COLO829 (cell line): ENCODE results near the gene NPVF.

ENCODE experiments used
- DNase-seq: peaks from one replicate; pipeline ENCODE4 v3.0.0; 2012; ENCODE audit warnings: low spot score

The NPVF gene, protein sequence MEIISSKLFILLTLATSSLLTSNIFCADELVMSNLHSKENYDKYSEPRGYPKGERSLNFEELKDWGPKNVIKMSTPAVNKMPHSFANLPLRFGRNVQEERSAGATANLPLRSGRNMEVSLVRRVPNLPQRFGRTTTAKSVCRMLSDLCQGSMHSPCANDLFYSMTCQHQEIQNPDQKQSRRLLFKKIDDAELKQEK

DNA sequence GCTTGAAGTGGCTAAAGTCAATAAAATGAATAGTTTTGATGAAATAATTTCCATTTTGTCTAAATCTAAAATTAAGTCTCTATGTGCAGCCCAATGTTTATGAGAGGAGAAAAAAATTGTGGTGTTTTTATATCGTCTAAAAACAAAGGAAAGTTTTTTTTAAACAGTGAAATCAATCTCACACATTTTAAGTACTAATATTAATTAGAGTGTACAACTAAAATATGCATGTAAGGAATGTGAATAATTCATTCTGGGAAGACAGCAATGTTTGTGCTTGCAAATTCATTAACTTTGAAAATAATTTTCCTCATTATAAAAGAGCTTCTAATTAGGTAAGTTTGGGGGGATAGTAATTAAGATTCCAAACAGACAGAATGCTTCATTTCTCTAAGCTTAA, at the start of gene NPVF:
Gene NPVF (minus strand): TSS at position 101 of the 400 bp plus-strand sequence. CDS start 47 bp downstream, at position 54.
- no peak for DNase-seq

DNA sequence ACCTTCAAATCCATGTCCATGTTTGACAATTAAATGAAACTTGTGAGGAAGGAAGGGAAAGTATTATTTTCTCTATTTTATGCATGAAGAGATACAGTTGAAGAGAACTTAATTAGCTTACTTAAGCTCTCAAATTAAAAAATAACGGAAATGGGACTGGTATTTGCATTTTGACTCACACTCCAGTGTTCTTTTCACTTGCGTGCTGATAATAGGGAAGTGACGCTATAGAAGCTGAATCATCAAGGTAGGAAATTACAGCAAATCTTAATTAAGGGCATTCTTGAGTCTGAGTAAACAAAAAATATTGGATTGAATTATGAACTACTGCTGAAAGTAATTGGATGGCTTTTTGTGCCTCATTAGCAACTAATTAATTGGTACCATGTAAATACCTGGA, 44.0 kb upstream of the NPVF start:
- DNase-seq: no peak

DNA sequence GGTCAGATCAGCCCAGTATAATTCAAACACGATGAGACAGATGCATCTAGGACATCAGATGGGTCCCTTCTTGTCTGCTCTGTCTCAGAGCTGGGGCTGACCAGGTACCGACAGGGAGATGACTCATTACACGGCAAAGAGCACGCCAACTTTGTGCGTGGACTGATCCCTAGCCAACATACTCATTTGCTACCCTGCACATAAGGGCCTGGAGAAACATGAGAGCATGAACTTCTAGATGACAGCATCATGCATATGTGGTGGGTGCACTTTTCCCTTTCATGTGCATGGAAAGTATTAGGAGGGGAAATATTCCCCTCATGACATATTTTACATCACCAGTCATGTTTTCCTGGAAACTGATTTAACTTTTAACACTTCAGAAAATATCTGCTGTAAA, 35.1 kb upstream of the NPVF start:
- no peak for DNase-seq

DNA sequence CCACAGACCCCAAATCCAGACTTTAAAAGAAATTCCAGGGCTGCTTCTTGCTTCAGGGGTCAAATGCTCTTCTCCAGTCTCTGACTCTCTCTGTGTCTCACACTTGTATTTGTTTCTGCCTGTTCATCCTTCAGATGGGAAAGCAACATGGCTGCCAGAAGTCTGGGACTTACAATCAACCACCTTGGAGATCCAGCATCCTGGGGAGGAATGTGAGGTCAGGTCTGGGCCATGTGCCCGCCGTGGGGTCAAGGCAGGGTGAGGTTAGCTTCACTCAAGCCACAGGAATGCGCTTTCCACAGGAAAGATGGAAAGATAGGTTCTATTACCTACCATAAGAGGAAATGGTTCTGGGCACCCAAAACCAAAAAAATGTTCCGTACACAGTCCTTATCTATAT, 34.3 kb upstream of the NPVF start:
- DNase-seq: no peak

DNA sequence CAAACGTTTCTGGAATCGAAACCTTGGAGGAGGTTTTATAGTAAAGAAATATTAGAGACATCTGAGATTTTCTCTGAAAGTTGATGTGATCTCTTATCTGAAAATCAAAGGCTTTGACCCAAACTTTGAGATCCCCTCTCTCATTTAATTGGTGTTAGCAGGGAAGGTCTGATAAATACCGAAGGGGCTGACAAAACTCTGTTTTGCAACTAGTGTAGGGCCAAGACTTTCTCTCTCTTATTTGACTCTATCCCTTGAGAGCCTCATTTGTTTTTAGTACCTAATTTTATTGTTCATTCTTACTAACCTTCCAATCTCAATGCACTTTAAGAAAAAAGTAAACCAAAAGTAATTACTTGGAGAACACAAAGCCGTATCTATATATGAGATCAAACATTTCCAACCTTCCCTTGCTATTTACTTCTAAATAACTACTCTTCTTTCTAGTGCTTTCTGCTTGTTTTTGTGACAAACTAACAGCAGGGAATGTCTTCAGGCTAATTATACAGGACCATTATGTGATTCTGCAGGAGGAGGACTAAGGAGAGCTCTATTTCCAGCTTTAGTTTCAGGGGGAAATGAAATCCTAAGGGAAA, 33.4 kb upstream of the NPVF start:
- no peak for DNase-seq

DNA sequence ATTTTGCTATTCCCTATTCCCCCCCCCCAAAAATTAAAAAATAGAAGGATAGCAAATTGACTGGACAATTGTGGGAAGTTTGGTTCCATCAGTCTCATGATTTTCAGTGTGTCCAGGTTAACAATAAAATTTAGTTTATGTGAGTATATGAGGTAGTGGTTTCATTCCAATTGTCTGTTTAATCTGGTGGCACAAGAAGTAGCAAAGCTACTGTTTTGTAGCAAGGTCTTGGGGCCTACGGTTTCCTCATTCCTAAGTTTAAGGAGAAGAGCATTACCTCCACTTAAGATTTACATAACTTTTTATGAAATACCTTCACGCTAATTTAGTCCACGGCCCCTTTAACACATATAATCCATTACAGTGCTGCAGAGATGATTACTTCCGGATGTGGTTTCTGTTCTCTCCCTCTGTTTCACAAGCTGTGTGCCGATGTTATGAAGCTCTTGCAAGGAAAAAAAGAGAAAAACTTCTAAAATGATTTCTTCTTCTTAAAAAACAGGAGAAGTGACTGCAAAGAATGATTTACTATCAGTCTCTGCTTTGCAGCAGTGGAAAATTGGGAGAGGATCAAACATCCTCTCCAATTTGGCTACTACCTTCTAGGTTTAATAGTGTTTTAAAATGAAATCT, 32.7 kb upstream of the NPVF start:
- DNase-seq: peak; percentile 40

DNA sequence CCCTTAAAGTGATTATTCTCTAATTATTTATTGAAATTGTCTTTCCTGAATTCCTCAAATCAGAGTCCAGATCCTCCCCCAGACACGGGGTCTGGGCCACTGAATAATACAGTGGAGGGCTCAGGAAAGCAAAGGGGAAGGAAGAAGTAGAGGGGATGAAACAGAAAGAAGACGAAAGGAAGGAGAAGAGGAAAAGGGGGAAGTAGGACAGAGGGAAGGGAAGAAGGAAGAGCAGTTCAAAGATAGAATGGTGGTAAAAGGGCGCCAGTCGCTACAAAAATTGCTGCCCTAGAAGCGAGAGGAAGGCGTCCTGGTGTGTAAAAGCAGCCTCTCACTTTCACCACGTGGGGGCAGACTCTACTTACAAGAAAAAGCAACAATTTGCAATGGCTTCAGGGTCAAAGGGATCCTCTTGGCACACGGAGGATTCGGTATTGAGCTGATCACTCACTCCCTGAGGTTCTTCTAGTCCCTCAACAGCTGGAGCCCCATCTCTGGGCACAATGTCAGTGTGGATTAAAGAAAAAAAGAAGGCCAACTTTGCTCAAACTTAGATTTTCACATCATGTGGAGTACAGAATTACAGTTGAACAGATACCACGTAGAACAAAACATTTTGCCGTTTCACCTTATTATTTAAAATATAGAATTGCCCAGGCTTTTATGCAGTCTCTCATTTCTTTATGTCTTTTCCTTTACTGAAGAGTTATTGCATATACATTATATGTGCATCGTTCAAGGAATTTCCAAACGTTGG, 31.4 kb upstream of the NPVF start:
- DNase-seq: peak; percentile 84

GRCh38 chr7:25256333-25256819, 28.1 kb upstream of the NPVF start:
- no peak for DNase-seq

- DNase-seq: no peak
Measured at GRCh38 chr7:25255611-25256332, 27.5 kb upstream of the NPVF start.

GRCh38 chr7:25254604-25255003, 26.3 kb upstream of the NPVF start:
- DNase-seq: no peak

GRCh38 chr7:25253714-25254113, 25.4 kb upstream of the NPVF start:
- DNase-seq: no peak

GRCh38 chr7:25250386-25250785, 22.1 kb upstream of the NPVF start:
- DNase-seq: no peak

- DNase-seq: no peak
Measured at GRCh38 chr7:25249772-25250171, 21.5 kb upstream of the NPVF start.

DNA sequence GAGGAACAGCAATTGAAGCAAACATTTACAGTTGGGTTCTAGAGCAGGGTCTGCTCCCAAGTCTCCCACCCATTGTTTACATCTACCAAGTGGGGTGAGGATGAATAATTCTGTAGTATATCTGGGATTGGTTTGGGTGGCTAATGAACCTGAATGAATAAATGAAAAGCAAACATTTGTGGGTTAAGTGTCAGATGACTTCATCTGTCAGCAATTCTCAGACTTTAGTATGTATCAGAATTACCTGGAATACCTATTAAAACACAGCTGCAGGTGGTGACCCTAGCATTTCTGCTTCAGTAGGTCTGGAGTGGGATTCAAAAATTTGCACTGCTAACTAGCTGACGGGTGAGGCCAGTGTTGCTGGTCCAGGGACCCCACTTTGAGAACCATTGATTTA, 18.0 kb upstream of the NPVF start:
- no peak for DNase-seq

DNA sequence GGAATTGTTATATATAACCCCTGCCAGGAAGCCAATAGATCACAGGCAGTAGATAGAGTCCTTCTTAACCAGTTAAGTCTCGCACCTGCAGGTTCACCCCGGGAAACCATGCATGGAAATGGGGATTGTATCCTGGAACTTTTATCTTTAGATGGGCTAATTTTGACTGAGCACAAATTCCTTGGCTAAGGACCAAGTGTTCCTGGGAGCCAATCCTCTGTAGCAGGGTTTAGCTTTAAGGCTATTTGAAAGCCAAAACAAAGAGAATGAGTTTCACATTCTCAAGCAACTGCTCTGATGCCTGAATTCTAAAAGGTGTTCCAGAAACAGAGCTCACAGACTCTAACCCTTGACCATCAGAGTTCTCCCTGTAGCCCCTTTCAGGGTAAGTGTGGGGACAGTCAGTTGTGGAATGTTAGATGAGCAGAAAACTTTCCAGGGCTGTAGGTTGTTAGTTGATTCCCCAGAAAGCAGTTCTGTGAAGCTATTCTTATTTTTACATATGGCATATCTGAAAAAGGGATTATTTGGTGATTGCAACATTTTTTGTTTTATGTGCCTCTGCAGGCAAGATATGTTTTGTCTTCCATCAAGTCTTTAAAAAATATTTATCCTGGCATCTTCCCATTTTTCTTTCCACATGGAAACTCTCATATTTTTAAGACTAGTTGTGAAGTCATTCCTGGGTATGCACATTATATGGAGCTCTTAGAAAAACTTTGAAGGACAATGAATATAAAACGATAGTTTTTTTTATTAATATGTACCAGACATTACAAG, 16.2 kb upstream of the NPVF start:
- no peak for DNase-seq

GRCh38 chr7:25242678-25243077, 14.4 kb upstream of the NPVF start:
- DNase-seq: no peak

GRCh38 chr7:25240896-25241295, 12.6 kb upstream of the NPVF start:
- no peak for DNase-seq

GRCh38 chr7:25240340-25240739, 12.1 kb upstream of the NPVF start:
- DNase-seq: no peak

- DNase-seq: no peak
Measured at GRCh38 chr7:25239888-25240287, 11.6 kb upstream of the NPVF start.

DNA sequence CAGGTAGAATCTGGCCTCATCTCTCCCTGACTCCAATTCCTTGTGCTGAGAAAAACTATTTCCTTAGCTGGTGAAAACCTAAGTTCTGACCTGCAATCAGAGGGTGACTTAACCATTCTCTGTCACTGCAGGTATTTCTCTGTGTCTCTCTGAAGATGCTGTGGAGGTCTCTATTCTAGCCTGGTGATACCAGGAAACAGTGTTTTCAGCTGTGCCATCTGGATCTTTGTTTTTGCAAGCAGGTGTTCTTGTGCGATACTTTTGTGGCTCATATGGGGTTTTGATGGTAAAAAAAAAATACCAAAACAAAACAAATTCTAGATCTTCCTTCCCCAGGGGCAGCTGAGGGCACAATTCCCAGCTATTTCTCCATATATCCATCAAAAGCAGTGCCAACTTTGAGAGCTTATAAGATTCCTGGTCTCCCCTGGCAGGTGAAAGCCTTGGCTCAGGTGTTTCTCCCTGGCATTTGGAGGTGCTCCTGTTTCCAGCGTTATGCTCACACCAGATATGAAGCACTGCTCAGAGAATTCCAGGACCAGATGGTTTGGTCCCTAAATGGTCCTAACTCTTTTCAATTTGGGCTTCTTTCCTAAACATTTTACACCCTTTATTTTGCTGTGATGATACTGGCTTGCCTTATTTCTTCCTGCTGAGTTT, 9.9 kb upstream of the NPVF start:
- no peak for DNase-seq

DNA sequence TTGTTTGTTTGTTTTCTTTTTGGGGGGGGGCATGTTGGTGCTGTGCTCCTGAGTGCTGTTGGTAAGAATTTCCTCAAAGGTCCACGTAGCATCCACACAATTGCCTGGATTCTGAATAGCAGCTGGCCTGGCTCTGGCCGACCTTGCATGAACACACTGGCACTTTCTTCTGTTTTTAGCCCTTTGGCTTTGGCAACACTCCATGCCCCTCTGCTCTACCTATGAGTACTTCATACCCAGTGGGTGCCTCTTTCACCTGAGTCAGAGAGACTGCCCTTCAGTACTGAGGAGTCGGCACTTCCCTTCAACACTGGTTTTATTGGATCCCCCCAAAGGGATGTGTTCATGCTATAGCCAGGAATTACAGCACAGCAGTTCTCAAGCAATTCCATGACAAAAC, 7.2 kb upstream of the NPVF start:
- DNase-seq: no peak
